ENCODE results near the gene MVB12B. TPM values are rescaled to one million over a fixed set of nuclear protein-coding genes. Genes with fewer than 3 reads are reported as not detected.

The MVB12B gene
- total RNA-seq, 1 donor from 2014 or later, result 16.5 TPM

DNA sequence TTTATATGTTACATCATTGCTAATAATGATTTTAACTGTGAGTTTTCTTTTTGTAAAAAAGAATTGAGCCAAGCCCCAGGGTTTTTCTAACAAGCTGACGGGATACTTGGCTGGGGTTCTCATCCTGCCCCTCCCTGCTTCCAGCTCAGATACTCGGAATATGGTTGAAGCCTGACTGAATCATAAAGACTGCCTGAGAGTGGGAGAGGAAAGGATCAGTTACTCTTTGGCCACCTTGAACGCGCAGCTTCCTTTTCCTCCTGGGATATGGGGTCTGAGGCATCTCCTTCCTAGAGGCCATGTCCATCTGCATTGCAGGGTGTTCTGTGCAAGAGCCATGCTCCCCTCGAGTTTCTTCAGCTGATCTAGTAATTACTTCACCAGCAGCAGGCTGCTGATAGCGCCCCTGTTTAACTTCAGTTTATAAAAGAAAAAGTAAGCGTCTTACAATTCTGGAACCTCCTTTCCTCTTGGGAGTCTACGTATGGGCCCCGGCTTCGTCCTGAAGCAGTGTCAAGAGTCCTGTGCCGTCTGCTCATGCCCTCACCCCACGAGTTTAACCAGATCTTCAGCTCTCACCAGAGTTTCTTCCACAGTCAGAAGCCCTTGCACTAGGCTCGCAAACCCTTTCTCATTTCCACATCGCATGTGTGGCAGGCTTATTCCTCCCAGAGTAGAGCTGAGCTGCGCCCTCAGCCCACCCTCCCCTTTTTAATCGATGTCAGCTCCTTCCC, 130.0 kb downstream of the MVB12B start:
- H3K27ac ChIP-seq, result no peak overlapping the region
- no peaks in the 10 kb centered on the region for H3K36me3 ChIP-seq
- no peak for DNase-seq (ENCODE audit: extremely low spot score in 2 of 2)
- intact Hi-C loops (cut with DNase I), result no loop called here
- no peak overlapping the region for H3K4me3 ChIP-seq
- H3K27me3 ChIP-seq, result no peaks in the 10 kb centered on the region
- TF ChIP-seq POLR2A (IDR thresholded peaks at IDR 0.05) (no peak), CTCF (IDR thresholded peaks at IDR 0.05) (no peak), POLR2AphosphoS5 (IDR thresholded peaks at IDR 0.05; ENCODE audit: insufficient read depth in 1 of 2, low read depth in 1 of 2) (no peak)
- no peaks in the 10 kb centered on the region for H3K9me3 ChIP-seq
- no peaks in the 10 kb centered on the region for H3K4me1 ChIP-seq

DNA sequence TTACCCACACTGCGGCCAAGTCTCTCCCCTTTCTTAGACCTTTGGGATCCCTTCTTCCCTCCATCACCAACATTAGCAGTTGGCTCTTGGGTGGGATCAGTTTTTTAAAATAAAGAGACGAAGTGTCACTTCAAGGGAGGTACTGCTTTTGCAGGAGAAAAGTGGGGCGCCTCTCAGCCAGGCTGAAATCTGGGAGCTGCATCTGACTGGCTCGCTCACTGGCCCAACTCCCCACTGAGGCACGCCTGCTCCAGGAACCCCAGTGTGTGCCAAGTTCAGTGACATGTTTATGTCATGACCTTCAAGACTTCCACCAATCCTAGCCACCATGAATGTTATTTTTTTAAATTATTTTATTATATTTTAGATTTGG, 130.5 kb downstream of the MVB12B start:
- no peaks in the 10 kb centered on the region for H3K36me3 ChIP-seq
- intact Hi-C loops (cut with DNase I), result no loop called here
- H3K27me3 ChIP-seq, result no peaks in the 10 kb centered on the region
- TF ChIP-seq POLR2A (IDR thresholded peaks at IDR 0.05), result no peak
- no peak for TF ChIP-seq POLR2AphosphoS5 (IDR thresholded peaks at IDR 0.05; ENCODE audit: insufficient read depth in 1 of 2, low read depth in 1 of 2)
- no peak for TF ChIP-seq CTCF (IDR thresholded peaks at IDR 0.05)
- no peaks in the 10 kb centered on the region for H3K4me1 ChIP-seq
- H3K9me3 ChIP-seq, result no peaks in the 10 kb centered on the region
- no peak overlapping the region for H3K27ac ChIP-seq
- DNase-seq (ENCODE audit: extremely low spot score in 2 of 2), result no peak
- H3K4me3 ChIP-seq, result no peak overlapping the region

GRCh38 chr9:126457890-126458289, 131.3 kb downstream of the MVB12B start:
- no peaks in the 10 kb centered on the region for H3K36me3 ChIP-seq
- DNase-seq (ENCODE audit: extremely low spot score in 2 of 2), result no peak
- intact Hi-C loops (cut with DNase I), result no loop called here

DNA sequence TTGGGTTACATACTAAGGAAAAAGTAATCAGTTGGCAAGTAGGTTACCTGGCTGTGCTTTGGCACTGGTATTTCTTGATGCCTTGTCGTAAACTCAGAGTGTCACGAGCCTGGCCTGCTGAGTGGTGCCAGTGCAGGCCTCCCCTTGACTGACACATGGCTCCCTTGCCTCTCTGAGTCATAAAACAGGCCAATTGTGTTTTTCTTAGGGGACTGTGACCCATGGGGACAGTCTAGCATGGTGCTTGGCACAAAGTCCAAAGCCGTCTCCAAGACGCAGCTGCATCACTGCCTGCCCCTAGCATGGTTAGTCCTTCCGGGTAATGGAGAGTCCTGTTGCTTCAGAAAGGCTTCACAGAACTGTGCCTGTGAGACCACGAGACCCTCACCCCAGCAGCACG, 132.5 kb downstream of the MVB12B start:
- TF ChIP-seq POLR2AphosphoS5 (IDR thresholded peaks at IDR 0.05; ENCODE audit: insufficient read depth in 1 of 2, low read depth in 1 of 2) (no peak), CTCF (IDR thresholded peaks at IDR 0.05) (no peak), POLR2A (IDR thresholded peaks at IDR 0.05) (no peak)
- no peaks in the 10 kb centered on the region for H3K4me1 ChIP-seq
- no peak overlapping the region for H3K27ac ChIP-seq
- intact Hi-C loops (cut with DNase I), result no loop called here
- DNase-seq (ENCODE audit: extremely low spot score in 2 of 2), result no peak
- H3K27me3 ChIP-seq, result no peaks in the 10 kb centered on the region
- no peaks in the 10 kb centered on the region for H3K9me3 ChIP-seq
- H3K36me3 ChIP-seq, result no peaks in the 10 kb centered on the region
- H3K4me3 ChIP-seq, result no peak overlapping the region

More at GRCh38 chr9:126457890-126458289, 131.3 kb downstream of the MVB12B start:
- TF ChIP-seq CTCF (IDR thresholded peaks at IDR 0.05) (no peak), POLR2A (IDR thresholded peaks at IDR 0.05) (no peak), POLR2AphosphoS5 (IDR thresholded peaks at IDR 0.05; ENCODE audit: insufficient read depth in 1 of 2, low read depth in 1 of 2) (no peak)
- Histone ChIP-seq H3K27ac (no peak overlapping the region), H3K4me3 (no peak overlapping the region), H3K4me1 (no peaks in the 10 kb centered on the region), H3K9me3 (no peaks in the 10 kb centered on the region), H3K27me3 (no peaks in the 10 kb centered on the region)

DNA sequence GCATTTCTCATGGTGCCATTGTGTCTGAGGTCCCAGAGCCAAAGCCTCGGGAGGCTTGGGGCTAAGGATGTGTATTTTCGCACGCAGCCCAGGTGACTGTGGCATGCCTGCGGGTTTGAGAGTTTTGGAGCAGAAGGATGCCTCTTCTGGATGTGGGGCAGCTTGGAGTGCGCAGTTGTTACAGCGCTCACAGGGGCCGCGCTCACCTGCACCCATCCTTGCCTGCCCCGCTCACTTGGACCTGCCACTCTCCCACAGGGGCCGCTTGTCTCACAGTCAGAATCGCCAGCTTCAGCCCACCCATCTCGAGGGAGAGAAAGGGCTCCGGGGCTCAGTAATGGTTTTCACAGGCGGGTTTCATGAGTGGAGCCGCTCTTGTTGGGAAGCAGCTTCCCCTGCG, 132.9 kb downstream of the MVB12B start:
- no peak overlapping the region for H3K27ac ChIP-seq
- intact Hi-C loops (cut with DNase I), result no loop called here
- no peaks in the 10 kb centered on the region for H3K36me3 ChIP-seq
- no peaks in the 10 kb centered on the region for H3K4me1 ChIP-seq
- no peaks in the 10 kb centered on the region for H3K27me3 ChIP-seq
- no peaks in the 10 kb centered on the region for H3K9me3 ChIP-seq
- no peak overlapping the region for H3K4me3 ChIP-seq
- DNase-seq (ENCODE audit: extremely low spot score in 2 of 2), result no peak
- no peak for TF ChIP-seq POLR2AphosphoS5 (IDR thresholded peaks at IDR 0.05; ENCODE audit: insufficient read depth in 1 of 2, low read depth in 1 of 2)
- no peak for TF ChIP-seq CTCF (IDR thresholded peaks at IDR 0.05)
- TF ChIP-seq POLR2A (IDR thresholded peaks at IDR 0.05), result no peak

Data from vagina (tissue), 2 donors.